Measurements from ENCODE around the gene SPINK13.
"Not testable (repeated sequence)": the region's sequence is repeated elsewhere in the genome, so short reads cannot be mapped to it uniquely, and the experiment has no call there.

Gene SPINK13, protein sequence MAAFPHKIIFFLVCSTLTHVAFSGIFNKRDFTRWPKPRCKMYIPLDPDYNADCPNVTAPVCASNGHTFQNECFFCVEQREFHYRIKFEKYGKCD

DNA sequence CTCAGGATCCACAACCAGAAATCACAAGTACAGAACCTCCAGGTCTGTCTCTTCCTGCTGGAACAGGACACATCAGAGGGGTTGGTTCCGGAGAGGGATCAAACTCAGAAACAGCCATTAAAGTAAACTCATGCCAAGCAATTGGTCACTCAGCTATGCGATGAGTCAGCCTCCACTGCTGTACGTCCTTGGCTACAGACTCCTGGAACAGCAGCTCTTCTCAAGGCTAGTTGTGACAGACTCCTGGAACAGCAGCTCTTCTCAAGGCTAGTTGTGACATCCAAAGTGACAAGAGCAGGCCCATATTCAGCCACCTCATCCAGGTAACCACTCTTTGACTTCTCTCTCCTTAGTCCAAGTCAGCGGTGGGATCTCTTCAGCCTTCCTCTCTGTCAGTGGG lies at the start of gene SPINK13:
TSS of gene SPINK13 (plus strand) at position 229 of the 400 bp plus-strand sequence. CDS start 1,279 bp downstream, outside the sequence.
- DNase-seq, result no peak

DNA sequence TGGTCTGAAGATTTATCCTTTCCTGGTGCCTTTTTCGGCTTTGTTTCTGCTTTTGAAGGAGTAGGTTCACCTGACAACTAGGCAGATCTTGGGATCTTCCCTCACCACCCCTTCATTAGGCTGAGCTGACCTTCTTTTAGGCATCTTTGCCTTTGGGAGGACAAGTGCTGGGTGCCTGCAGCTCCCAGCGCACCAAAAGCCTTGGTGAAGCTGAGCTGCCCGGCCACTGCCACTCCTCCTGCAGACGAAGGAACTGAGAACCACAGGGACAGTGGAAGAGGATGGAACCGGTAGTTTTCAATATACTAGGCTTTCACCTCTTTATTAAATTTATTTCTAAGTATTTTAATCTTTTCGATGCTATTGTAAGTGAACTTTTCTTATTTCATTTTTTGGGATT lies 47.1 kb upstream of the SPINK13 start:
- no peak for DNase-seq

DNA sequence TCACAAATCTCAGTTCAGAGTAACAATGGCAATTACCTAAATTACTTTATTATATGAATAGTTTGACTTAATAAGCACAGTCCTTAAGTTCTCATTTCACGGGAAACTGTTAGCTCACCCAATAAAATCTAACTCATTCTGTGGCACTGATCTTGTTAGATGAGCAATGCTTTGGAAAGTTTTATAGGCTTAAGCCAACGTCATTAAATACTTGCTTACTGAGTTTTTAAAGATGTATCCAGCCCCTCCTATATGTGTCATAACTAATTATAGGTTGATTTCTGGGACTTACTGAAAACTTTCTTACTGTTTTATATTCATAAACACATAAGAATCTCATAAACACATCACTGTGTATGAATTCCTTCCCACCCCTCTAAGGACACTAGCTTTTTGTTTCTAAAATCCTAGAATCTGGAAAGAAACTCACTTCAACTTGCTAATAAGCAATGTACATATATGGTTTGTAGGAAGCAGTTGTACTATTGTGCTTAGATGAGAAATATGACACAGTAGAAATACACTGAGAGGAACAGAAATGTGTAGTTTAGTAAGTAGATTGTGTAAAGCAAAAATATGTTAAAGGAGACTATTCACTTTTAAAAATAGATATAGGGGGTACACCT lies 44.4 kb upstream of the SPINK13 start:
- DNase-seq, result no peak

DNA sequence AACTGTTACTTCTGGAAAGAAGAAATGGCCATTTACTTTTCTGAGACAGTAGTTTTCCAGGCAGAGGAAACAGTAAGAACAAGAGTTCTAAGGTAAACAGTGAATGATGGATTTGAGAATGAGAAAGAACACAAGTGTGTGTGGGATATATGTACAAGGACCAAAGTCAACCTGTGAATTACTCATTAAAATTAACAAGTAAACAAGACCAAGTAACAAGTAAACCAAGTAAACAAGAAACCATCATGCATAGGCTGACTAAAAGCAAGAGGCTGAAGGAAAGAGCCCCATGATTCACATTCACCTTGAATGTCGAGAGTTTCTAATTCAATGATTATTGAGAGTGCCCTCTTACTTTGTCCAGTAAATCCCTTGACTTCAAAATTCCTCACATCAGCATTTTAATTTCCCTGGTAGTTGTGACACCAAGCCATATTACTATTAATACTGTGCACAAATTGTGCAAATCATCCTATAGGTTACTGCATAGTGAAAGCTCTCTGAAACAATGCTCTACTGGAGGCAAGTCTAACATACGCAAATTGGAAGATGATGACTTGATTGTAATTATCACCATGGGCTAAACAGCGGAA lies 40.1 kb upstream of the SPINK13 start:
- no peak for DNase-seq

DNA sequence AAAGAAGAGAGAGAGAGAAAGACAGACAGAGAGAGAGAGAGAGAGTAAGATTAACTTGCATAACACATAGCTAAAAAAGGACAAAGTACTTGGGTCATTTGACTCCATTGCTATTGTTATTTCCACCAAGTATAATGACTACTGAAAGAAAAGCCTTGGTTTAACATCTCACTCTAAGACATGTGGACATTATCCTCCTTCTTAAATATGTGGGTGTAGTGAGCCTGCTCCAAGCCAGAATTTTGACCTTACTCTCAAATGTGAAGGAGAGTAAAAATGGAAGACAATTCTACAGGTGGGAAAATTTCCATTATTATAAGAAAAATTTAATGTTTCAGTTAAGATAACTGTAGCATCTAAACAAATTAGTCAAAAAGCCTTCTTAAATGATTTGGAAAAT lies 38.8 kb upstream of the SPINK13 start:
- no peak for DNase-seq

DNA sequence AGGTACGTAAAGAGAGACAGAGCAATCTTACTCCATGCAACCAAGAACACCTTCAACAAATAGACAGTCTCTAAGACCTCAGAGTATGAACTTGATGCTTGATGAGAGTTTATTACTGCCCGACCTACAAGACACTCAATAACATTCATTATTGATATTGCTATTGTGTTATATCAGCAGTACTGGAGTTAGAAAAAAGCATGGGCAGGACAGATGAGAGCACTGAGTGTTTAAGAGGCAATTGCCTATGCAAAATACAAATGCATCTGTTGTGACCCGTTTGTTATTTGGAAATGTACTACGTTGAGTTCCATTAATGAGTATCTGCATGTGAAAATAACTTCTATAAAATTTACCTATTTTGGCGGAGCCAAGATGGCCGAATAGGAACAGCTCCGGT lies 38.4 kb upstream of the SPINK13 start:
- no peak for DNase-seq

DNA sequence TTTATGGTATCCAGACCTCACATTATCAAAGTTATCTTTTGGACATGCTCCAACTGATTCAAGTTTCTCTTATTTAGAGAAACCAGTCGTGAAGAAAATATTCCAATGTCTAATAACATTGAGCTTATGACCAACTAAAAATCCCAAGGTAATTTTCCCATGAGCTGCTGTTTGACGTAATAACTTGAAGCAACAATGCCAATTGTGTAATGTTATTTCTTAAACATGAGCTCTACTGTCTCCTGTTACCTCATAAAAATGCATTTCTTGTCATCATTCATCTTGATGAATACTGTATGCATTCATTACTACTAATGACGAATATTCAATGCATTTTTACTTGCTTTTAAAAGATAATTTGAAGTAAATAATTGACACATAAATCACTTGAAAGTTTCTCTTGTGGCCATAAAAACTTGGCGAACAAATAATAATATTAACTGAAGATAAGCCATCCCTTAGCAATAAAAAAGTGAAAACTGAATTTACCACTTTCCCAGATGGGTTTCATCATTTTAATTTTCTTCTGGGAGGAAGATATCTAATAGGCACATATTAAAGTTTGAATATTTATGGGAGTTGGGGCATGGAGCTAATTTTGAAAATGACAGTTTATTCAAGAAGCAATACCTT lies 30.7 kb upstream of the SPINK13 start:
- no peak for DNase-seq

DNA sequence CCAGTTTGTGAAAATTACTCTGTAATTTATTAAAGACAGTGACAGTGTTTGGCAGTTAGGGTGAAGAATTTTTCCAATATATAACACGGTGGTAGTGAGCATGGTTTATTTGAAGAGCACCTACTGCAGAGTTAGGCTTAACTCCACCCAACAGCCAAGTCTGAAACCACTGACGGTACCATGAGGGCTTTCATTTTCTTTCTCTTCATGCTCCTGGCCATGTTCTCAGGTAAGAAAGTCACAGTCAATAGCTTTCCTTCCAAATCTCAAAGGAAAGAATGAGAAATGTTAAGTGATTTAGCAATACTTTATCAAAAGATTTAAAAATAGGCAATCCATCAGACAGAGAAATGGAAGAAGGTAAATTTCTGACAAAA lies 30.2 kb upstream of the SPINK13 start, which contains the start of gene MARCOL:
TSS of gene MARCOL (plus strand) at position 108 of the 377 bp plus-strand sequence. CDS start at position 181, 73 bp downstream.
- DNase-seq, result no peak

DNA sequence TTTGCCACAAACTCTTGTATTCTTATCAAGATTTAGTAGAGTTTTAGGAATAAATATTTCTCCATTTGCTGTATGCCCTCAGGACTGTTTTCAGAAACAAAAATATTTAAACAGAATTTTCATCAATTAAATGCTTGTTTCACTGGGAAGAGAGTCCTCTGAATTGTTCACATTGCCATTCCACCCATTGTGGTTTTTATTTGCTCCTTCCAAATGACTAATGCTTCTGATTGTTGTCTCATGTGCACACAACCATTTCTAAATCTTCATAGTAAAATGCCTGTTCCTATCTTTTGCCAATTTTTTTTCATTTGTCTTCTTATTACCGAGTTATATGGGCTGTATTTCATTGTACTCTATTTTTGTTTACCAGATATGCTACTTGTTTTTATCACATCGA lies 19.7 kb upstream of the SPINK13 start:
- no peak for DNase-seq

DNA sequence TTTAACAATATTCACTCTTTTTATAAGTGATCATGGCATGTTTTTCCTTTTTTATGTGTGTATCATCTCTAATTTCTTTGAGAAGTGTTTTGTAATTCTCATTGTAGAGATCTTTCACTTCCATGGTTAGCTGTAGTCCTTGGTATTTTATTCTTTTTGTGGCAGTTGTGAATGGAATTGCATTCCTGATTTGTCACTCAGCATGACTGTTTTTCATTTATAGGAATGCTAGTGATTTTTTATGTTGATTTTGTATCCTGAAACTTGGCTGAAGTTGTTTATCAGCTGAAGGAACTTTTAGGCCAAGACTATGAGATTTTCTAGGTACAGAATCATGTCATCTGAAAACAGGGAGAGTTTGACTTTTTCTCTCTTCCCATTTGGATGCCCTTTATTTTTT lies 13.1 kb upstream of the SPINK13 start:
- no peak for DNase-seq

DNA sequence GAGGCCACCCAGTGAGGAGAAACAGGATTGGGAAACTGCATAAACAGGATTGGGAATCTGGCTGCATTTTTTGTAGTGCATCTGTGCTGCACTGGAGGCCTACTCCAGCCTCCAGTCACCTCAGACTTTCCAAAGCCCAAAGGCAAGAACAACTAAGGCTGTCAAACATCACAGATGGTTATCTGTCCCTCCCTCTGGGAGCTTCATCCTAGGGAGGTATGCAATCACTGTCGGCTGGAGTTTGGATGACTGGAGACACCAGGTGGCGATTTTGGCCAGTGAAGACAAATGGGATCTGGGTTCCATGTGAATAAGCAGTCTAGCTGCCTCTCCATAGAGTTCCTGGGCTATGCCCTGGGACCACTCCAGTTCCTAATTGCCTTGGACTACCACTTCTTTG lies 9.3 kb upstream of the SPINK13 start:
- no peak for DNase-seq

DNA sequence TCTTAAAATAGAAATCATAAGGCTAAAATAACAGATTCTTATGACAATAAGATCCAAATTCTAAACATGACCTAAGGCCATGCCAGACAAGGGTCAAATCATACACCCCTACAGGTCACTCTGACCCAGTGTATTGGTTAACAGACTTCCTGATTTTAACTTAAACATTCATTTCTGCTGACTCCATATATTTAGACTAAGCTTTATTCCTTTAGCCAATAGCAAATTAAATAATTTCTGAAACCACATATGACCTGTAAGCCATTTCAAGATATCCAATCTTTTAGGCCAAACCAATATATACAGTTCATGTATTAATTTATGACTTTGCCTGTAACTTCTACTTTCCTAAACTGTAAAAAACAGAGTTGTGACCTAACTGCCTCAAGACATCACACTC lies 7.4 kb upstream of the SPINK13 start:
- DNase-seq, result no peak

DNA sequence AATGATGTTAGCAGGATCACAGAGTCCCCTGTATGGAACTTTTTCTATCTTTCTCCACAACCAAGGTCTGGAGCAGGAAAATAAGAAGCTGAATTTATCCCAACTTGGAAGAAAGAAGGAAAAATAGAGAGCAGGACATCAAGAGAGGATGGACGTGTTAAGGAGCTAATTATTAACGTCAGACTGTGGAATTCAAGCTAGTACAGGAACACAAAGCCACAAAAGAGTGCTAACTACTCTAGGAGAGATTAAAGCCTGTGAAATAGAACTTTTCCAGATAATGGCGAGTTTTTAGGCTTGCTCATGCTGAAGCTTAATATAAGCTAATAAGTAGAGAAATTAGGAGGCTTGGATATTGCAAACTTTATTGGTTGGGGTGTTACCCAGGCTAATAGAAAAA lies 632 bp upstream of the SPINK13 start:
- no peak for DNase-seq

DNA sequence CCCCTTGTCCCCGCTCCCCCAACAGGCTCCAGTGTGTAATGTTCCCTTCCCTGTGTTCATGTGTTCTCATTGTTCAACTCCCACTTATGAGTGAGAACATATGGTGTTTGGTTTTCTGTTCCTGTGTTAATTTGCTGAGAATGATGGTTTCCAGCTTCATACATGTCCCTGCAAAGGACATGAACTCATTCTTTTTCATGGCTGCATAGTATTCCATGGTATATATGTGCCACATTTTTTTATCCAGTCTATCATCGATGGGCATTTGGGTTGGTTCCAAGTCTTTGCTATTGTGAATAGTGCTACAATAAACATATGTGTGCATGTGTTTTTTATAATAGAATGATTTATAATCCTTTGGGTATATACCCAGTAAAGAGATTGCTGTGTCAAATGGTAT lies 6.5 kb downstream of the SPINK13 start:
- DNase-seq, result not testable (repeated sequence)

DNA sequence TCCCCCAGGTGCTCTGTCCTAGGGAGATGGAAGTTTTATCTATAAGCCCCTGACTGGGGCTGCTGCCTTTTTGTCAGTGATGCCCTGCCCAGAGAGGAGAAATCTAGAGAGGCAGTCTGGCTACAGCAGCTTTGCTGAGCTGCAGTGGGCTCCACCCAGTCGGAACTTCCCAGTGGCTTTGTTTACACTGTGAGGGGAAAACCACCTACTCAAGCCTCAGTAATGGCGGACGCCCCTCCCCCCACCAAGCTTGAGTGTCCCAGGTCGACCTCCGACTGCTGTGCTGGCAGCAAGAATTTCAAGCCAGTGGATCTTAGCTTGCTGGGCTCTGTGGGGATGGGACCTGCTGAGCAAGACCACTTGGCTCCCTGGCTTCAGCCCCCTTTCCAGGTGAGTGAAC lies 12.3 kb downstream of the SPINK13 start:
- DNase-seq, result not testable (repeated sequence)

DNA sequence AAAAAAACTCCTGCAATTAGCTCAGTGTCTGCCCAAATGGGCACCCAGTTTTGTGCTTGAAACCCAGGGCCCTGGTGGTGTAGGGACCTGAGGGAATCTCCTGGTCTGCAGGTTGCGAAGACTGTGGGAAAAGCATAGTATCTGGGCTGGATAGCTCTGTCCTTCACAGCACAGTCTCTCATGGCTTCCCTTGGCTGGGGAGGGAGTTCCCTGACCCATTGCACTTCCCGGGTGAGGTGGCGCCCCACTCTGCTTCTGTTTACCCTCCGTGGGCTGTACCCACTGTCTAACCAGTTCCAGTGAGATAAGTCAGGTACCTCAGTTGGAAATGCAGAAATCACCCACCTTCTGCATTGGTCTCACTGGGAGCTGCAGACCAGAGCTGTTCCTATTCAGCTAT lies 12.7 kb downstream of the SPINK13 start:
- DNase-seq, result not testable (repeated sequence)

DNA sequence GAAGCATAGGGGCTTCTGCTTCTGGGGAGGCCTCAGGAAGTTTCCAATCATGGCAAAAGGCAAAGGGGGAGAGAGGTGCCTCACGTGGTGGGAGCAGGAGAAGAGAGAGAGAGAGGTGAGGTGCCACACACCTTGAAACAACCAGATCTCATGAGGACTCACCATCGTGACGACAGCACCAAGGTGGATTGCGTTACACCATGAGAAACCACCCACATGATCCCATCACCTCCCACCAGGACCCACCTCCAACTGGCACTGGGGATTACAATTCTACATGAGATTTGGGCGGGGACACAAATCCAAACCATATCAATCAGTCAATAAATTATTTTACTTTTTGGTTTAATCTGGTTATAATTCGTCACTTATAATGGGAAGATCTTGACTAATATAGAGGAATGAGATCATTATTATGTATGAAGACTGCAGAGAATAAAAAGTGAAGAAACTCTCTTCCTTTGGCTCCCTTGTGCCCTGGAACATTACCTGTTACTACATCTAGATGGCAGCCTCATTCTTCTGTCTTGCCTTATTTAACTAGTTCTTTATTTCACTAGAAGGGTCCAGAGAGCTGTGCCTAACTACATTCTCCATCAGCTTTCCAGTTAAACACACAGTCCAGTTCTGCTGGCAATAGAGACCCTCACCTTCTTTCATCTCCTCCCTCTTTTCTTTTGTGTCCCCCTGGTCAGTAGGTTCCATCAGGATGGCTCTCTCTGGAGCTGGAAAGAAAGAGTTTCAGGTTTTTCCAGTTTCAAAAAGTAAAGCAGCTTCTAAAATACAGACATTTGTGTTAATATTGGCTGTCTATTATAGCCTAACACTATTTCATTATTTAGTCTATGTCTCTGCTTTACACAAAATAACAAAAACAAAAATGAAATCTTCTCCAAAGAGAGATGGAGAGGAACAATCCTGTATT lies 21.9 kb downstream of the SPINK13 start:
- no peak for DNase-seq

DNA sequence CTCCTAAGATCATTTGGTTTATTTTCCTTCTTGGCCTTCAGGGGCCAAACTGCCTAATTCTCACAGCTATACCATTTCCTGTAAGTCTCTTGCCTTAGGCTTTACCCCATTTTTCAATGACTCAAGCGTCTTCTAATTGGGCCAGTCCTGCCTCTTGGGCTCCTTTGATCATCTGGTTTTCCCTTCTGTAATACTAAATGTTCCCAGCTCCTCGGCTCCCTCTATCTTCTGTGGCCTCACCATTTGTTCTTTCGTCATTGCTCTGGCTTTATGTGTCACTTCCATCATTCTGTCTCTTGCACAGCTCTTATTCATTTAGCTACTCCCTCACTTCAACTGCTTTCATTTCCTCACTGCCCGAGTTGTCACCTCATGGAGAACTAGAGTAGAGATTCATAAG lies 29.1 kb downstream of the SPINK13 start:
- DNase-seq, result no peak

DNA sequence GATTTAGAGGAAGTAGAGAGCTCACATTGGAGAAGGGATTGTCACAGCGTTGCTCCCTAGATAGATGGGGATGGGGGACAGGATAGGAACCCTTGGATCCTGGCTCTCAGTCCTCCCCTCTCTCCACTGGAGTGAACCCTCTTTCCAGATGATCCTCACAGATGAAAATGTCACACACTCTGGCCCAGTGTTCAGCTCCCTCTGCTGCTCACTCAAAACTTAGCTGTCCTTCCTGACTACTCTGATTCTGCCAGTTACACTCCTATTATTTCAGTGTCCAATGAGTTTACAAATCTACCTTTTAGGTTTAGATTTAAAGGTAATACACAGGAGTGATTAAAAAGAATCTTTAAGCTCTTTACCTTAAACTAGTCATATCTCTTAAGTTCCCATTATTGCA lies 37.9 kb downstream of the SPINK13 start:
- no peak for DNase-seq

DNA sequence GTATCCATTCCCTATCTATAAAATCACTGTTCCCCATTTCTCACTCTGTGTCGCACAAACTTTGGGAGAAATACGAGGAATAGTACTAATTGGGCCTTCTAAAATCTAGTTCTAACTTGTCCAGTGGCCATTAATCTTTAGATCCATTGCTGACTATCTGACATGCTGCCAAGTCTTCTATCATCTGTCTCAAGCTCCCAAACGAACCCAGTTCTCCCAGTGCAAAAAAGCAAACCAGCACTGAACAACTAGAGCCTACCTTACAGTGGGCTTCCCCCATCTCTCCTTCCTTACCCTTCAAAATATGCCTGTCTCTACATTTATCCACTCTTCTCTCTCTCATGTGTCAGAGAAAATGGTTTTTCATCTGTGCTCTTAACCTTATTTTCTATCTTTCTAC lies 40.4 kb downstream of the SPINK13 start:
- DNase-seq, result no peak

DNA sequence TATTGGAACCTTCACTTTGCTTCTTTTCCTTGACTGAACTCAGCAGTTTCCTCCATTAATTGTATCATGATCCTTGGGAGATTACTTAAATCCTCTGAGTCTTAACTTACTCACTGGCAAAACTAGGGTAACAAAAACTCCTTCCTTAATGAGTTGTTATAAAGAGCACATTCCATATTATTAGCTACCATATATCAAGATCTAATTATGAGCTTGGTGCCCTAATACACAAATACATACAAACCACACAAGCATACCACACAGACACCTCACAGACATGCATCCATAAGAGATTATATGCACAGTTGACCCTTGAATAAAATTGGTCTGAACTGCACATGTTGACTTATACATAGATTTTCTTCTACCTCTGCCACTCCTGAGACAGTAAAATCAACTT lies 41.2 kb downstream of the SPINK13 start:
- DNase-seq, result no peak

DNA sequence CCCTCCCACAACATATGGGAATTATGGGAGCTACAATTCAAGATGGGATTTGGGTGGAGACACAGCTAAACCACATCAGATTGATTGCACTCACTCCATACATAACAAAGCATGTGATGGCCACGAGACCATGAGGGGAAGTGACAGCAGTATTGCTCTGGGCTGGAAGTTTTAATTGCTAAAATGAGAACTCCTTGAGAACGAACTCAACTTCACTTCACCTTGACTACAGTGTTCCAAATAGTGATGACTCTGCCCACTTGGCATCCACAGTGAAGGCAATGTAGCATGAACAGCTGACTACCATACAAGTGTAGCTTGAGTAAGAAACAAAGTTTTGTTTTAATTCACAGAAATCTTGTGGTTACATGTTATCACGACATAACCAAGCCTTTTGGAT lies 42.9 kb downstream of the SPINK13 start:
- no peak for DNase-seq

DNA sequence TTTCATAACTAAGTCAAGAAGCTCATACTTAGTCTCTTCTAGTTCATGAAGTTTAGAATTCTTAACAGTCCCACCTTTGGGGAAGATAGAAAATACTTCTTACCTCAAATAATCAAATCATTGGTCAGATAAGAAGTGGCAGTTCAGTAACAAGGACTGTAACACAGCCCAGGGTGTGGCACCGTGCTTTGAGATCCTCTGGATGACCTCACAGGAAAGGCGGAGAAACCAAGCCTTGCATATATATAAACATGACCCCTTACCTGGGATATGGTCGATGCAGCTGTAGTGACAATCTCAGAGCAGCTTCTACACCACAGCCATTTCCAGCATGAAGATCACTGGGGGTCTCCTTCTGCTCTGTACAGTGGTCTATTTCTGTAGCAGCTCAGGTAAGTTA lies 43.6 kb downstream of the SPINK13 start, which contains the start of gene SPINK7:
TSS of gene SPINK7 (plus strand) at position 271 of the 400 bp plus-strand sequence. CDS start at position 332, 61 bp downstream.
- DNase-seq, result no peak
